Measurements from ENCODE around the gene OLFML2A.

GRCh38 chr9:124742940-124743339 lies 34.0 kb upstream of the OLFML2A start:
- TF ChIP-seq CTCF (IDR thresholded peaks at IDR 0.05) = no peak
- TF ChIP-seq EZH2 (IDR thresholded peaks at IDR 0.05; ENCODE audit: borderline replicate concordance, insufficient read depth, low read depth, low read length, poor library complexity, severe bottlenecking) = no peak

Data from B cell (primary cell).